Subcutaneous adipose tissue (tissue), 4 donors: Measurements from ENCODE around the gene ATP8A1. TPM values are rescaled to one million over a fixed set of nuclear protein-coding genes. Genes with fewer than 3 reads are reported as not detected.

Source experiments
- CTCF ChIP-seq: fragments of 450-650 bp; IDR thresholded peaks from one replicate; pipeline ENCODE4 v1.5.1; 2016; ENCODE audit warnings: low read depth, mild to moderate bottlenecking, control low read depth, antibody characterized with exemption, moderate library complexity
- total RNA-seq, 4 donors: library from RNA; depleted of rRNA; stranded (reverse); fragments of >200 nt; gene quantifications; one replicate each; pipeline ENCODE4 v1.1.0, GENCODE V29; 2016

Gene ATP8A1
- total RNA-seq, 4 donors from 2014 or later = 17.6 to 38.5 (median 21.0) TPM

DNA sequence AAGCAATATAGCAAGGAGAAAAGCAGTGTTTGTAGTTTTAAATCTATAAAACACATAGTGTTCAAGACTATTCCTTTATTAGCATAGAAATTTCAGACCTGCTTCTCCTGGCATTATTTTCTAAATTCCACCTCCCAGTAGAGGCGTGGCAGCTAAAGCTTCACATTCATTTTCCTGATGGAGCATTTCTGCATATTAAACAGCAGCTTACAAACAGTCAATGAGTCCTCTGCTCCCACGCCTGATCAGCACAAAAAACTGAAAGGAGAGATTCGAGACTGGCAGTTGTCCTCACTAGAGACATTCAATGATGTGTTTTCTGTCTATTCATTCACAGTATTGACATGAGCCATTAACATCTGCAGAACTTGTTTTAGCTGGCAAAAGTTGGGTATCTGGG lies 198.2 kb downstream of the ATP8A1 start:
- TF ChIP-seq CTCF = no peak

DNA sequence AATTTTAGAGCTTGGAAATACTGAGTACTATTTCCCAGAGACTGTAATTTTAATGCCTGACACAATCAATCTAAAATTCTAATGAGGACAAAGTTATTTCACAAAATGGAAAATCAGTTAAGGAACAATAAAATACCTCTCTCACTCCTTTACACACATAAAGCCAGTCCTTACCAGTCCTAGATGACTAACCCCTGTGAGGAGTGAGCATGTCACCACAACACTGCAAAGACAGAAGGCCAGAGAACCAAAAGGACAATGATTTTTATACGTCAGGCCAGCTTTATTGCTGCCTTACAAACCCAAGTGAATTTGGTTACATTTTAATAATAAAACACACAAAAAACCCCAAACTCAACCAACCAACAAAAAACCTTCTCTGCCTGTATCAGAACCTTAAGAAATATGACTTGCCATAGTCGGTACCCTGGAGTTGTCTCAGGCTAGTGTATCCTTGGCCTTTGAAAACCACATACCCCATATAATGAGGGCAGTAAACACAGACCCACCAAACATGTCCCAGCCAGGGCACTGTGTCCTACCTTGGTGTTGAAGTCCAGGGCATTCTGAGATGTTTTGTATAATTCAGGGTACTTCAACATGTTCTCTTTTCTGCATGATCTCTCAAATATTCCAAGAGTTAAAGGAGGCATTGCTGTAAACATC lies 202.0 kb downstream of the ATP8A1 start:
- no peak for TF ChIP-seq CTCF

- no peak for TF ChIP-seq CTCF
Measured at GRCh38 chr4:42453612-42454011, 203.3 kb downstream of the ATP8A1 start.

DNA sequence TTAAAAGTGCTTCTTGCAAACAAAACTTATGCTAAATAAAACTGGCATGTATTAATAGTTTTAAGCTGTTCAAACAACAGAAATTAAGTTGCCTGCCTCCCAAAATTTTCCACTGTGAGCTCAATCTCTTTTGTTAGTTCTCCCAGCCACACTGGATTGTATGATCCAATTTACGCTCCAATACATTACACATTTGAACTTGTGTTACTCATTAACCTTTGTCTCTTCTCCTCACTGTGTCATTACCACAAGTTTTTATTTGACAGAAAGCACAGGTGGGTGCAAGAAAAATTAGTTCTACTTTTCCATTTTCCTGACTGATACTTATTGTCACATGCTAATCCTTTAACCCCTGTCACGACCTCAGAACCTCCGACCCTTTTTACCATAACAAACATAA lies 204.1 kb downstream of the ATP8A1 start:
- no peak for TF ChIP-seq CTCF

DNA sequence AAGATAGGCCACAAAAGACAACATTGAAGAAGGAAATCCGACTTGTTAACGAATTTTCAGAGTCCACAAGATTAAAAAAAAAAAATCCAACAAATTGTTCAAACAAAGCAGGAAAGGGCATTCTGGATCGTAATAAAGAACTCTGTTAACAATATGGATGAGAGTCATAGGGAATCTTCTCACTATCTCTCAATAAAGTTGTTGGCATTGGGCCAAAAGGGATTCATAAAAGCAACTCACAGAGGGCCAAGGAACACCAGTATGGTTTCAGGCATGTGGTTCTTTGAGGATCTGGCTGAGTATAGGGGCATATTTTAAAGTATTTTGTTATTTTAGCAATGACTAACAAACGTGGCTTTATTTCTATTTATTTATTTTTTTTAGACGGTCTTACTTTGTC lies 210.1 kb downstream of the ATP8A1 start:
- TF ChIP-seq CTCF = no peak

- no peak for TF ChIP-seq CTCF
Measured at GRCh38 chr4:42445038-42445437, 211.9 kb downstream of the ATP8A1 start.

GRCh38 chr4:42442601-42443000 lies 214.3 kb downstream of the ATP8A1 start:
- no peak for TF ChIP-seq CTCF
